HCT116 (cell line): ENCODE results near the gene CFAP97.

Experiments used
- EZH2 ChIP-seq: fragments of 200-600 bp; sonication (generic); IDR thresholded peaks from 2 replicates; pipeline ENCODE4 v1.6.1; 2017; ENCODE audit warnings: antibody characterized with exemption, mixed run types
- EZH2phosphoT487 ChIP-seq: fragments of 200-600 bp; IDR thresholded peaks from 2 replicates; pipeline ENCODE4 v1.6.1; 2018; ENCODE audit warnings: antibody characterized with exemption, borderline replicate concordance
- POLR2AphosphoS5 ChIP-seq: IDR thresholded peaks from 2 replicates; pipeline ENCODE4 v1.6.1; 2011; ENCODE audit warnings: mild to moderate bottlenecking, low read depth, low read length, moderate library complexity
- SIN3A ChIP-seq: IDR thresholded peaks from 2 replicates; pipeline ENCODE4 v1.6.1; 2012; ENCODE audit warnings: low read depth
- SP1 ChIP-seq: IDR thresholded peaks from 2 replicates; pipeline ENCODE4 v1.6.1; 2012; ENCODE audit warnings: low read depth
- YY1 ChIP-seq: IDR thresholded peaks from 2 replicates; pipeline ENCODE4 v1.6.1; 2011; ENCODE audit warnings: low read length, low read depth, moderate library complexity, mild to moderate bottlenecking; ENCODE audit not compliant: insufficient replicate concordance; ENCODE audit errors: extremely low read depth
- TF ChIP-seq, protein P1 (sequence below), 3 experiments: fragments of 200-600 bp in 1 of 3; sonication (generic) in 1 of 3; IDR thresholded peaks in 2 of 3; conservative IDR thresholded peaks in 1 of 3; 2 replicates each; pipeline ENCODE4 v1.5.1; 2012 to 2017; ENCODE audit warnings: low read depth in 2 of 3, low read length in 2 of 3, antibody characterized with exemption in 1 of 3, borderline replicate concordance in 1 of 3, control low read depth in 1 of 3, mild to moderate bottlenecking in 1 of 3, mixed read lengths in 1 of 3, mixed run types in 1 of 3, moderate library complexity in 1 of 3; ENCODE audit not compliant: insufficient read depth in 1 of 3
- TF ChIP-seq, protein P2 (sequence below): IDR thresholded peaks from 2 replicates; pipeline ENCODE4 v1.6.1; 2012; ENCODE audit warnings: low read depth
- TF ChIP-seq, protein P3 (sequence below): IDR thresholded peaks from 2 replicates; pipeline ENCODE4 v1.6.1; 2012

DNA sequence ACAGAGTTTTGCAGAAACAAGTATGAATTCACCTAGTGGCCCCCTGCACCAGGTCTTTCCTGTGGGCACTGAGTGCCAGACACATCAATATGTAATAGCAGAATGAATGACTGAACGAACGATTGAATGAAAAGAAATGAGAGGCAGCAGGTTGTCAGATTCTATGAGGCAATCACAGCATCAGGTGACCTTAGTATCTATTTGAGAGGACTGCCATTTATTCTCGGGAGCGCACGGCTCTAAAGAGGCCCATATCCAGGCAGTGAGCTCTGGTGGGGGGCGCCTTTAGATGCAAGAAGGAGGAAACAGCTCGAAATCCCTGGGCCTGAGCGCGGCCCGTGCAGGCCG is 61.3 kb downstream of the CFAP97 start:
- TF ChIP-seq POLR2AphosphoS5 (no peak), EZH2phosphoT487 (no peak), EZH2 (no peak), SP1 (no peak), YY1 (no peak), SIN3A (no peak)
- TF ChIP-seq, protein P1, sequence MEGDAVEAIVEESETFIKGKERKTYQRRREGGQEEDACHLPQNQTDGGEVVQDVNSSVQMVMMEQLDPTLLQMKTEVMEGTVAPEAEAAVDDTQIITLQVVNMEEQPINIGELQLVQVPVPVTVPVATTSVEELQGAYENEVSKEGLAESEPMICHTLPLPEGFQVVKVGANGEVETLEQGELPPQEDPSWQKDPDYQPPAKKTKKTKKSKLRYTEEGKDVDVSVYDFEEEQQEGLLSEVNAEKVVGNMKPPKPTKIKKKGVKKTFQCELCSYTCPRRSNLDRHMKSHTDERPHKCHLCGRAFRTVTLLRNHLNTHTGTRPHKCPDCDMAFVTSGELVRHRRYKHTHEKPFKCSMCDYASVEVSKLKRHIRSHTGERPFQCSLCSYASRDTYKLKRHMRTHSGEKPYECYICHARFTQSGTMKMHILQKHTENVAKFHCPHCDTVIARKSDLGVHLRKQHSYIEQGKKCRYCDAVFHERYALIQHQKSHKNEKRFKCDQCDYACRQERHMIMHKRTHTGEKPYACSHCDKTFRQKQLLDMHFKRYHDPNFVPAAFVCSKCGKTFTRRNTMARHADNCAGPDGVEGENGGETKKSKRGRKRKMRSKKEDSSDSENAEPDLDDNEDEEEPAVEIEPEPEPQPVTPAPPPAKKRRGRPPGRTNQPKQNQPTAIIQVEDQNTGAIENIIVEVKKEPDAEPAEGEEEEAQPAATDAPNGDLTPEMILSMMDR (IDR thresholded peaks at IDR 0.05 in 2 of 3, conservative IDR thresholded peaks at IDR 0.05 in 1 of 3; ENCODE audit: borderline replicate concordance in 1 of 3, insufficient read depth in 1 of 3, low read depth in 2 of 3, low read length in 2 of 3), result no peak
- TF ChIP-seq, protein P2, sequence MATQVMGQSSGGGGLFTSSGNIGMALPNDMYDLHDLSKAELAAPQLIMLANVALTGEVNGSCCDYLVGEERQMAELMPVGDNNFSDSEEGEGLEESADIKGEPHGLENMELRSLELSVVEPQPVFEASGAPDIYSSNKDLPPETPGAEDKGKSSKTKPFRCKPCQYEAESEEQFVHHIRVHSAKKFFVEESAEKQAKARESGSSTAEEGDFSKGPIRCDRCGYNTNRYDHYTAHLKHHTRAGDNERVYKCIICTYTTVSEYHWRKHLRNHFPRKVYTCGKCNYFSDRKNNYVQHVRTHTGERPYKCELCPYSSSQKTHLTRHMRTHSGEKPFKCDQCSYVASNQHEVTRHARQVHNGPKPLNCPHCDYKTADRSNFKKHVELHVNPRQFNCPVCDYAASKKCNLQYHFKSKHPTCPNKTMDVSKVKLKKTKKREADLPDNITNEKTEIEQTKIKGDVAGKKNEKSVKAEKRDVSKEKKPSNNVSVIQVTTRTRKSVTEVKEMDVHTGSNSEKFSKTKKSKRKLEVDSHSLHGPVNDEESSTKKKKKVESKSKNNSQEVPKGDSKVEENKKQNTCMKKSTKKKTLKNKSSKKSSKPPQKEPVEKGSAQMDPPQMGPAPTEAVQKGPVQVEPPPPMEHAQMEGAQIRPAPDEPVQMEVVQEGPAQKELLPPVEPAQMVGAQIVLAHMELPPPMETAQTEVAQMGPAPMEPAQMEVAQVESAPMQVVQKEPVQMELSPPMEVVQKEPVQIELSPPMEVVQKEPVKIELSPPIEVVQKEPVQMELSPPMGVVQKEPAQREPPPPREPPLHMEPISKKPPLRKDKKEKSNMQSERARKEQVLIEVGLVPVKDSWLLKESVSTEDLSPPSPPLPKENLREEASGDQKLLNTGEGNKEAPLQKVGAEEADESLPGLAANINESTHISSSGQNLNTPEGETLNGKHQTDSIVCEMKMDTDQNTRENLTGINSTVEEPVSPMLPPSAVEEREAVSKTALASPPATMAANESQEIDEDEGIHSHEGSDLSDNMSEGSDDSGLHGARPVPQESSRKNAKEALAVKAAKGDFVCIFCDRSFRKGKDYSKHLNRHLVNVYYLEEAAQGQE, result no peak
- TF ChIP-seq, protein P3, sequence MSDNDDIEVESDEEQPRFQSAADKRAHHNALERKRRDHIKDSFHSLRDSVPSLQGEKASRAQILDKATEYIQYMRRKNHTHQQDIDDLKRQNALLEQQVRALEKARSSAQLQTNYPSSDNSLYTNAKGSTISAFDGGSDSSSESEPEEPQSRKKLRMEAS, result no peak
